Measurements from ENCODE around the gene MRGPRX4.

Gene MRGPRX4

DNA sequence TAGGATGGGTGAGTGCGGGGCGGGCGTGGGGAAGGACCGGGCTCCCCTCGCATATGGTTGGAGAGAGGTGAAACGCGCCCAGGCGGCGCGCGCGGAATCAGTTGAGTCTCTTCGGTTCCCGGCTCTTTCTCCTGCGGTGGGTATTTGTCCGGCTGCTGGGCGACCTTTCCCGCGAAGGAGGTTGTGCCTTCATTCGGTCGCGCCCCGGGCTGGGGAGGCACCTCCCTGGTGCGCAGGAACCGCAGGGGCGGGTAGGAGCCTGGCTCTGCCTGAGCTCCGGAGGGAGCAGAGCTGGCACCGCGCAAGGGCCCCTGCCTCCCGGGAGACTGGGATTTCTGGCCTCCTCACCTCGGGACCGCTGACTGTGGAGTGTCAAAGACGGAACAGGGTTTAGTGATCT, 36.4 kb downstream of the MRGPRX4 start:
- DNase-seq (ENCODE audit: low read depth in 2 of 3, low spot score in 1 of 3) = no peak

GRCh38 chr11:18221274-18221876, 48.7 kb downstream of the MRGPRX4 start:
- DNase-seq (ENCODE audit: low read depth in 2 of 3, low spot score in 1 of 3) = no peak

GRCh38 chr11:18222814-18223421, 50.3 kb downstream of the MRGPRX4 start:
- no peak for DNase-seq (ENCODE audit: low read depth in 2 of 3, low spot score in 1 of 3)
